Epidermal melanocyte (primary cell): ENCODE data around the gene CSF1R.
"Not testable (repeated sequence)": the region's sequence is repeated elsewhere in the genome, so short reads cannot be mapped to it uniquely, and the experiment has no call there.

Experiments used
- DNase-seq: peaks from one replicate; pipeline ENCODE4 v3.0.0; 2011; ENCODE audit warnings: low spot score; ENCODE audit not compliant: insufficient read length

CSF1R gene

DNA sequence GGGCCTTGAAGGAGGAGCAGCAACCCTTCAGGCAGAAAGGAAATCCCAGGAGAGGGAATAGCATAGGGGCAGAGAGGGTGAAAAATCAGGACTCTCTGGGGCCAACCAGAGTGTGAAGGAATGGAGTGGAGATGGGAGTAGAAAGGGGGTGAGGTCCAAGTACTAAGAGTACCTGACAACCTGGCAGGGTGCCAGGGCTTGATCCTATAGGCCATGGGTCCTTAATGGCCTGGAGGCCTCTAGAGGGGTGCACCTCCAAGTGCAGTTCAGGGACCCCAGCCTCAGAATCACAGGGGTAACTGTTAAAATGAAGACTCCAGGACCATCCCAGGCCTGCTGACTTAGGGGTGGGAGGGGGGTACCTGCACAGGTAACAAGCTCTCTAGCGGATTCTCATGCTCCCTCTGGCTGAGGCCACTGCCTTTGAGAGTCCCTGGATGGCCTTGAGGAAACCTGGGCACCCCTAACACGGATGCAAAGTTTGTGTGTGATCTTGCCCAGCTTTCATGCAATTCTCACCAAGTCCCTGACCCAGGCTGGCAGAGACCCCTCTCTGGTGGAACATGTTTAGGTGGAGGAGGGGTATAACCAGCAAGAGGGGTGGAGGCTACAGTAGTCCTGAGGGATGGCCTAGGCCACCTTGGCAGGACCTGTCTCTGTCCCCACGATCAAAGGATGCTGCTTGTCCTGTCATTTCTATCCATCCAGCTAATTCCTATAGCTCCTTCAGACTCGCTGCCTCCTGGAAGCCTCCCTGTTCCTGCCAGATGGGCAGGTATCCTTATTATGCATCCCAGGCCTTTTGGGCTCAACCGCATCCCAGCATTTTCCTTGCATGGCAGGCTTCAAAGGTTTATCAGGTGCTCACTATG lies 17.6 kb upstream of the CSF1R start:
- peak; percentile 6 for DNase-seq

DNA sequence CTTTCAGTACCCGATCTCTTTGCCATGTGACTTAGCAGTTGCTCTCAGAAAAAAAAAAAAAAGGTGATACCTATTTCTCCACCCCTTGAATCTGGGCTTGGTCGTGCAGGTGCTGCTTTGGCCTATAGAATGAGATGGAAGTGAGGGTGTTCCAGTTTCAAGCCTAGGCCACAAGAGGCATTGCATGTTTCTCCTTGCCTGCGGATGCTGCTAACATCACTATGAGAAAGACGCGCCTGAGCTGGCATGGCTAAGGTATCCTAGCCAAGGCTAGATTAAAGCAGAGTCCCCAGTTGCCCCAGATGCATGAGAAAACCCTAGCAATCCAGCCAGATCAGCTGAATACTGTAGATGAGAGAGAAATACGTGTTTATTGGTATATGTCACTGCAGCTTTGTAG lies 14.7 kb upstream of the CSF1R start:
- DNase-seq: no peak

DNA sequence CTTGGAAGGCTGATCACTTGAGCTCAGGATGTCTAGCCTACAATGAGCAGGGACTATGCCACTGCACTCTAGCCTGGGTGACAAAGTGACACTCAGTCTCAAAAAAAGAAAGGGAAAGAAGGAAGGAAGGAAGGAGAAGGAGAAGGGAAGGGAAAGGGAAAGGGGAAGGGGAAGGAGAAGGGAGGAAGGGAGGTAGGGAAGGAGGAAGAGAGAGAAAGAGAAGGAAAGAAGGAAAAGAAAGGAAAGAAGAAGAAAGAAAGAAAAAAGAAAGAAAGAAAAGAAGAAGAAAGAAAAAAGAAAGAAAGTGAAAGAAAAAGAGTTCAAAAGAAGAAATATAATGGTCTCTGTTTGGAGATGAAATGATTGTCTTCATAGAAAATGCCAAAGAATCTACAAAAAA lies 10.8 kb upstream of the CSF1R start:
- no peak for DNase-seq

DNA sequence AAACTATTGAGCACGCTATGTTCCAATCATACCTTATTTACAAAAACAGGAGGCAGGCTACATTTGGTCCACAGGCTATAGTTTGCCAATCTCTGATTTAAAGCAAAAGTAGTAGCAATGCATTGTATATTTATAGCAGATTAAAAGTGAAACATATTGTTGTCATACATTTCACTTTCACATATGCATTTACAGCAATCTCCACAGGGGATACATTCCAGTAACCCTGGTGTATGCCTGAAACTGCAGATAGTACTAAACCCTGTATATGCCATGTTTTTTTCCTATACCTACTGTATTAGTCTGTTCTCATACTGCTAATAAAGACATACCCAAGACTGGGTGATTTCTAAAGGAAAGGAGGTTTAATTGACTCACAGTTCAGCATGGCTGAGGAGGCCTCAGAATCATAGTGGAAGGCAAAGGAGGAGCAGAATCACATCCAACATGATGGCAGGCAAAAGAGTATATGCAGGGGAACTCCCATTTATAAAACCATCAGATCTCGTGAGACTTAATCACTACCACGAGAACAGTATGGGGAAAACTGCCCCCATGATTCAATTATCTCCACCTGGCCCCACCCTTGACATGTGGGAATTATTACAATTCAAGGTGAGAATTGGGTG lies 5.9 kb upstream of the CSF1R start:
- DNase-seq: no peak

DNA sequence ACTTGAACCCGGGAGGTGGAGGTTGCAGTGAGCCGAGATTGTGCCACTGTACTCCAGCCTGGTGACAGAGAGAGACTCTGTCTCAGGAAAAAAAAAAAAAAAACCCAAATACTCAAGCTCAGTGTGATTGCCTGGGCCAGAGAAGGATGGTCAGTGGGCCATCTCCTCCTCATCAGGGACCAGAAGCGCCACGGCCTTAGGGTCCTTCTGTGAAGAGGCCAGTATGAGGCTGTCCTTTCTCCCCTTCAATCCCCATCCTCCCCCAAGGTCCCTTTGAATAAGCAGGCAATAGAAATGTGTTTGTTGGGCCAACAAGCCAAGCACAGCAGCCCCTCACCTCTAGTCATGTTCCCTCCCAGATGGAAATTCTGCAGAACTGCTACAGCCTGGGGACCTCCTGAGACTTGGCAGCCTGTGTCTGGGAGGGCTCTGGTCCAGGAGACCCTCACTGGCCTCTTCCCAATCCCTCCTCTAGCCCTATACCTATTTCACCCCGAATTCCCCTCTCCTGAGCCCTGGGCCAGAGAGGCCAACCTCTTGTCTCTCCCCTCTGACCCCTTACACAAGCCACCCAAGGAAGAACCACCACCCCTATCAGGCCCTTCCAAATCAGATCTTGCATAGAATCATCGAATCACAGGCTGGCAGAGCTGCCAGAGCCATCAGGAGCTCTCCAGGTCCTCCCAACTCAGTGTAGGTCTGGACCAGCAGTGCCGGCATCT lies 1.0 kb downstream of the CSF1R start:
- DNase-seq: no peak

DNA sequence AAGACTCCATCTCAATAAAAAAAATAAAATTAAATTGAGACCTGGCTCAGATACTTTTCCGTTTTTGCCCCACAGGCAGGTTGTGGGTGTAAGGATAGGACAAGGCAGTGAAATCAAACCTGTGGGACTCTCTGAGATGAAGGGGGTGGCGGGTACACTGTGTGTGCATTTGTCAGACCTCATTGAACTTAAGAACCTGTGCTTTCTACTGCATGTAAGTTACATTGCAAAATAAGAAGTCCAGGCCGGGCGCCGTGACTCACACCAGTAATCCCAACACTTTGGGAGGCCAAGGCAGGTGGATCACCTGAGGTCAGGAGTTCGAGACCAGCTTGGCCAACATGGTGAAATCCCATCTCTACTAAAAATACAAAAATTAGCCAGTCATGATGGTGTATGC lies 1.6 kb downstream of the CSF1R start:
- DNase-seq: not testable (repeated sequence)

DNA sequence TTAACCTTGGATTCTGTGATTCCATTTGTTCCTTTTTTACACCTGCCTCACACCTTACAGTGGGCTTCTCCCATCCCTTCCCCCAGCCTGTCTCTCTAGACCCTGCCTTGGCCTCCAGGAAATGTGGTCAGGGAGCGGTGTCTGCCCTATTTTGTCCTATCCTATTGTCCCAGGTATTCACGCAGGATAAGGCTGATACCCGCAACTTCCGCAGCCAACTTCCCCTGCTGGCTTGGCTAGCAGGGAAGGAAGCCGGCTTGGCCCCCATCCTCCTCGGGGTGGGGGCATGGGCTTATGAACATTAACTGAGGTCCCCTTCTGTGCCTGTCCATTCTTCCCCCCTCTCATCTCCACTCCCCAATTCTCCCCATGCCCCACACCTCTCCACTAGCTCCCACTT lies 3.5 kb downstream of the CSF1R start:
- DNase-seq: no peak

DNA sequence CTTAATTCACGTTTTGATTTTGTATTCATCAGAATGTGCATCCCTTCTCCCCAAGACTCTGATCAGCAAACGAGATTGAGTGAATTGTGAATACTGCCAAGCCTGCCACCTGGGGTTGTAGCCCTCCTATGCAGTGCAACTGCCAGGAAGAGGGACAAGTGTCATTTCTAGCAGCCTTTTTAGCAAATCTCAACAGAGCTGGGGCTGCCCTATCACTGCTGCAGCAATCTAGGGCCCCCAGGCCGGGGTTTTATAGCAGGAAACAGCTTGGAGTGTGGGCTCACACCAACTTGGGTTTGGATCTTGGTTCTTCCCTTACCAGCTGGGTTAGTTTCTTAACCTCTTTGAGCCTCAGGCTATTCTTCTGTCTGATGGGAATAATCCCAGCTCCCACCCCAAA lies 4.0 kb downstream of the CSF1R start:
- no peak for DNase-seq

DNA sequence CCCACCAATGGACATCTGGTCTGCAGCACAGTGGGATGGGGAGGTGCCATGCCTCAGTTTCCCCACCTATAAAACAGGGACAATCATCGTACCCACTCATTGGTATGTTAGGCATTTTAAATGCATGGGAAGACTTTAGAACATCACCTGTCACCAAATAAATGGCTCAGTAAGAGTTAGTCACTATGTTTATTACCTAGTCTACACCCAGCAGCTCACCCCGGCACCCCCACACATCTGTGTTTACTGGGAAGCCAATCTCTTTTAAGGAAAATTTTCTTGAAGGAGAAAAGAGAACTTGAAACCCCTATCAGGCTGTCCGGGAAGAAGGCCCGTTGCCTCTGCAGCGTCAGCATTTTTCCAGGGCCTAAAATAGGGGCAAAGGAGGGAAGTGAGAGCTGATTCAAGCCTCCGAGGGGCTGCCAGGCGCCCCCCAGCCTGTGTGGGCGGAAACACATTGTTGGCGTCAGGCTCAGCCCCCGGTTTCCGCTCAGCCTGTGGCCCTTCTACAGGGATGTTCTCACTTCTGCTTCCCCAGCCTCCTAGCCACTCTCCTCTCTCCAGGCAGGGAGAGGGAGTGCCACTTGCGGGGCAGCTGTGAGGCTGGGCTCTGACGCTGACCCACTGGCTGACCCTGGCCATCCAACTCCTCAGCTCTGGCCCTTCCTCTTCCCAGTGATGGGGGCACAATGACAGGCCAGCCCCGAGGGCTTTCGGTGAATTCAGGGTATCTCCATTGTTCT lies 4.6 kb downstream of the CSF1R start:
- no peak for DNase-seq

DNA sequence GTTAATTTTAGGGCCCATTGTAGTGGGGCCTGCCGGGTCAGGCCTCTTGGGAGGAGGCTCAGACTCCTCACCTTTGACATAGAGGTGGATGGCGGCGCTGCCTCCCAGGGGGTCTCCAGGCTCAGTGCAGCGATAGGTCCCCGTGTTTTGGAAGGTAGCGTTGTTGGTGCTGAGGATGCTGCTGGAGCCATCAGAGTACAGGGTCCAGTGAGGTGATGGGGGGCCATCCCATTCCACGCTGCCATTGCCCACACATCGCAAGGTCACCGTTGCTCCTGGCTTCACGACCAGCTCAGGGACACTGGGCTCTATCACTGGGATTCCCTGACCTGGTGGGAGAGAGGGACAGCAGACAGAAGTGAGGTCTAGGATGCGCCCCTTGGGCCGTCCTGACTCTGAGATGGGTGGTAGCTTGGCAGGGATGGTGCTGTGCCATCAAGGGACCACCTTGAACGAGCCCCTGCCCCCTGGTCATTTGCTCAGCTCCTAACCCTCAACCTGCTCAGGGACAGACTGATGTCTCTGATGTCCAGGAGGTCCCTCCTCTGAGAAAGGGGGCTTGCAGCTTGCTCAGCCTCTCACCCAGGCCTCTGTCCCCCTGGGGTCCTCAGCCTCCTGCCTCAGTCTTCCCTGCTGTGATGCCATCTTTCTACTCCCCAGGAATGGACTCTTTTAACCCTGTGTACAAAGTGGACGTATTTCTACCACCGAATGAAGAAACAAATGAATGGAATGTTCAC lies 5.5 kb downstream of the CSF1R start:
- no peak for DNase-seq

DNA sequence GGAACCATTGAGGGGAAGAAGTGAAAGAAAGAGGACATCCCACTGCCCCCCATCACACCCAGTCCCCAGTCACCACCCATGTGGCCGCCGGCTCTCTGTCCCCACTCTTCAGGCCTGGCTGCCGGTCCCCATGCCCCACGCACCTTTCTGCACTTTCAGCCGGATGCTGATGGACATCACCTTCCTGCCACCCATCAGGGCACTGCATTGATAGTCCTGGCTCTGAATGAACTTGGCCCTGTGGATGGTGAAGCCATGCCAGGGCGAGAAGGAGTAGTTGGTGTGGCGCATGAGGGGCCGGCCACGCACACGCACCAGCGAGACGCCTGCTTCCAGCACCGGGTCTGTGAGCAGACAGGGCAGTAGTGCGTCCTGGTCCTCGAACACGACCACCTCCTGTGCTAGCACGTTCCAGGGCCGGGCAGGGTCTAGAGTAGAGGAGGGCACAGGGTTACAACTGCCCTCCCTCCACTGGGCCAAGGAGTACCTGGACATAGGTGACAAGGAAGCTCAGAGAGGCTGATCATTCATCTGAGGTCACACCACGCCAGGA lies 6.4 kb downstream of the CSF1R start:
- no peak for DNase-seq

DNA sequence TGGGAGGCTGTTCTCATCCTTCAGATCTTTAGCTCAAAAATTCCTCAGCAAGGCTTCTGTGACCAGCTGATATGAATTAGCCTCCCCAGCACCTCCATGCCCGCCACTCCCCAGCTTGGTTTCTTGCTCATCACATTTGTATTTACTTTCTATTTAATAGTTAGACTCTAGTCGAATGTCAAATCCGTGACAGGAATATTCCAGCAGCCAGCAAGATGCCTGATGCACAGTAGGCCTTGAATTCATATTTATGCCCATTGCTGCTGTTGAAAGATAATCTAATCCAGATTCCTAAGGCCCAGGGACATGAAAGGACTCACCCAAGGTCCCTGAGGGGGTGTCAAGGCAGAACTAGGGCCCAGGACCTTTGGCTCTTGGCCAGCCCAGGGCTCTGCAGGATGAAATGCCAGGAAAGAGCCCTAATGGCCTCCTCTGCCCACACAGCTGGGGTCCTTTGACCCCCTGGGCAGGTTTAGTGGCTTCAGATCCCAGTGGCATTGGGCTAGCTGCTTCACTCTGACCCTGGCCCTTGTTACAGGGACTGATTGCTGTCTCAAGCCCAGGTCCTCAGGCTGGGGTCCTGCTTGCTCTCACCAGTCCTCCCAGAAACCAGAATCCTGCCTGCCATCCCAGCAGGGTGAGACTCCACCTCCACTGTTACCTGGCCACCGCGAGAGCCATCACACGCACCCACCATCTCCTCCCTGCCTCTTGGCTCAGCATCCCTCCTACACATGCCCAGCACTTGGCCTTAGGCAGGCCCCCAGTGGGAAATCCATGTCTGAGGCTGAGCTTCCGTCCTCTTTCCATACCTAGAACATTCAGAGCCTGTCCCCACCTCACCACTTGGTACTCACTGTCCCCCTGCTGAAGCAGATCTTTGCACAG lies 7.3 kb downstream of the CSF1R start:
- DNase-seq: no peak

DNA sequence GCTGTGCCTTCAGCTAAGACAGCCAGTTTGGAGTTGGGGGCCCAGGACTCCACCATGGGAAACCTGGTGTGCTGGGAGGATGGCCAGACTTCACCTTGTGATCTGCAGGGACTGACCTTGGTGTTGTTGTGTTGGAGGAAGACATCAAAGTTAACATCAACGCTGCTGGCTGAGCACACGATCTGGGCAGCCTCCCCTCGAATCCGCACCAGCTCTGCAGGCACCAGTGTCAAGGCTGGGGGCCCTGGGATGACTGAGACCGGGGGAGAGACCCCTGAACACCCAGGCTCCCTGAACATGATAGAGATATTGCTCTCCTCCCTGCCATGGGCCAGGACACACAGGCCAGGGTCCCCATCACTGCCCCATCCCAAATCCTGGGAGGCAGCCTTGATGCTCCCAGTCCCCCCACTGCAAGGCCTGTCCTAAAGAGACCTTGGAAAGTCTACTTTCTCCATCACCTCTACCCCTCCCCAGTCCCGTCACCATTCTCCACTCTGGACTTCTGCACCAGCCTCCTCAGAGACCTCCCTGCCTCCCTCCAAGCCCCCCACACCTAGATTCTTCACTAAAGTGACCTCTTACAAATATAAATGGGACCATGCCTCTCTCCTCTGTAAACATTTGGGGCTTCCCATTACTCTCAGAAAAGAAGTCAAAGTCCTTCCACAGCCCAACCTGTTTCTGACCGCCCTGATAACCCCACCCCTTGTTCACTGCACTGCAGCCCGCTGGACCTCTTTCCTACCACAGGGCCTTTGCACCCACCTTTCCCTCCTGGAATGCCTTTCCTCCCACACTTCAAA lies 8.2 kb downstream of the CSF1R start:
- no peak for DNase-seq

DNA sequence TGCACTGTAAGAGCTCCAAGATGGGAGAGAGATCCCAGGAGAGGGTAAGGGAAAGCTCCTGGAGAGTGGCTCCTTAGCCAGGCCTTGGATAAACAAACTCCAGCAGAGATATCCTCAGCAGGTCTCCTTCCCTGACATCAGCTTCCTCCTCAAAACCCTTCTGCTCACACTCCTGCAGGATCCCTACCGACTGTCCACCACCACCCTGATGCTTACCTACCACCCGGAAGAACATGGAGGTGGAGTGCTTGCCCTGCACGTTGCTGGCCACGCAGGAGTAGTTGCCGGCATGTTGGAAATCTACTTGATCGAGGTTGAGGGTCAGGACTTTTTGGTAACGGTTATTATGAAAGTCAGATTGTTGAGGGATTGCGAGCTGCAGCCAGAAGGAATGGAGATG lies 9.3 kb downstream of the CSF1R start:
- no peak for DNase-seq

DNA sequence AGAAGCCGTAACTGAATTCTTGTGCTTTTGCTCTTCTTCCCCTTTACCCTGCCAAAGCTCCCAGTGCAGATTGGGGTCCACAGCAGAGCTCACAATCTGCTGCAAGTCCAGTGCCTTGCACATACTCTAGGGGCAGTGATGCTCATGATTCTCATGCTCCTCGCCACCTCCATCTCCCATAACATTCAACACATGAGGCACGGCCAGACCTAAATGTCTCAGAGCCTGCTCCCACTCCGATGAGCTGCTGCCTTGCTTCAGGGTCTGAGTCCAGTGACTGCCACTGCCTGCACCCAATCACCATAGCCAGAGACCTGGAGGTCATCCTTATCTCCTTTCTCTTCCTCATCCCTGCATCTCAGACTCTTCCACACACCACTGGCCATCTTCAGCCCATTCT lies 10.5 kb downstream of the CSF1R start:
- no peak for DNase-seq

DNA sequence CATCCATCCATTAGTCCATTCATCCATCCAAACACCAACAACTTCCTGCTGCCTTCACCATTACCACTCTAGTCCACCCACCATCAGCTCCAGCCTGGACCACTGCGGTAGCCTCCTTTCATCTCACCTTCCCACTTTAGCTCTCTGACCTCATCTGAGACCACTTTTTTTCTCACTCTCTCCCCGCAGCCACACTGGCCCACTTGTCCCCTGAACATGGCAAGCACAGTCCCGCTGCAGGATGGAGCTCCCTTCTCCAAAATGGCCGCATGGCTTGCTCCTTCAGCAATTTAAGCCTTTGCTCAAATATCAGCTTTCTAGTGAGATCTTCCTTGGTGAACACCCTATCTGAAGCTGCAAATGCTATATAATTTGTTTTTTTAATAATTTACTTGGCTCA lies 11.1 kb downstream of the CSF1R start:
- DNase-seq: no peak

DNA sequence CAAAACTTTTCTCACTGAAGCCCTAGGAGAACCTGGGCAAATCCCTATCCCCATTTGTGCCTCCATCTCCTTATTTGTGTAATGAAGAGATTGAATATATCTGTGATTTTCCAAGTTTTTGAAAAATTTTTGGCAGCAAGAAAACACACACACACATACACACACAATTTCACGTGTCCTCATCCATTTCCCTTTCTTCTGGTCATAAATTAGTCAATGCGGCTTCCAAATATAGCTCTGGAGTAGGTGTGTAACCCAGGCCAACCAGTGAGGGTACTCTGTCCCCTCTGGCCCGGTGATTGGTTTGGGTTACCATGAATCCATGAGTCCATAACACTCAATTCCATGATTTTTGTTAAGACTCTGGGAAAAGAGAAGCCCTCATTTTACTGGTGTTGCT lies 12.7 kb downstream of the CSF1R start:
- no peak for DNase-seq

DNA sequence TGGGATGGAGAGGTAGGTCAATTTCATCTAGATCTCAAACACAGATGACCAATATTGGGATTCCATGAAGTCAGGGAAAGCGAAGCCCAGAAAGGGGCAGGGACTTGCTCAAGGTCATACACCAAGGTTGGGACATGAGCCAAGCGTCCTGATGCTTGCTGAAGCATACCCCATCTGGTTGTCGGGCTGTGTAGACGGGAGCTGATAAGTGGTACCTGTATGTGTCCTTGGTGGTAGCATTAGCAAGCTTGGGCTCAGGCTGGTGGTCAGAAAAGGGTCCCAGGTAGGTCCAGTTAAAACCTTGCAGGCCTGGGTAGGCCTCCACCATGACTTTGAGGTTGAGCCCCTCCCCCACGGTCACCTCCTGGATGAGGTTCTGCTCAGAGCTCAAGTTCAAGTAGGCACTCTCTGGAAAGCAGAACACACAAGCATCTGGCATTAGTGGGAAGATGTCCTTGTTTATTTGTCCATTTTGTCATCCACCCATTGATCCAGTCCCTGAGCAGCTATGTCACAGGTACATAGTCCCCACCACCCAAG lies 13.2 kb downstream of the CSF1R start:
- no peak for DNase-seq

DNA sequence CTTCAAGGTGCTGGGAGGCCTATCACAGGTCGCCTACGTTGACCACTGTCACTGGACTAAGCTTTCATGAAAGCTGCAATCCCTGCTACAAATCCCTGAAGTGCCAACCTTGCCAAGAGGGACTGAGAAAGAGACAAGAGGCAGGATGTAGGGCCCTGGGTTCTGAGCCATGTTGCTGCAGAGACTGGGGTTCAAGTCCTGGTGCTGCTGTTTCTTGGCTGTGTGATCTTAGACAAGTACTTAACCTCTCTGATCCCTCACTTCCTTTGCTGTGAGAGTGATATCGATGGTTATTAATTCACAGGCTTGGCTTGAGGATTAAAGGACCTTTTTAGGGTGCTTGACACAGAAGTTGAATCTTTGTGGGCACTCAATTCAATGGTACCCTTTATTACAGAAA lies 15.5 kb downstream of the CSF1R start:
- no peak for DNase-seq
